IPS-11a (cell line): ENCODE data around the gene OR10A3.

ENCODE experiments used
- H3K4me3 ChIP-seq: one replicate; pipeline ENCODE4 v1.5.1; 2013; ENCODE audit warnings: low read depth, low read length, control low read depth

The OR10A3 gene

GRCh38 chr11:7941146-7941545, 362 bp downstream of the OR10A3 start:
- H3K4me3 ChIP-seq: no peak overlapping the region

GRCh38 chr11:7936615-7937014, 4.9 kb downstream of the OR10A3 start:
- no peak overlapping the region for H3K4me3 ChIP-seq

- no peak within 1 kb of the TSS for H3K4me3 ChIP-seq
Observed at GRCh38 chr11:7931168-7931567, 10.3 kb downstream of the OR10A3 start, which contains the start of gene OR10A6. TSS of gene OR10A6 (minus strand) at chr11:7931268. CDS start at chr11:7928662, 2,606 bp downstream.

GRCh38 chr11:7927635-7928034, 13.9 kb downstream of the OR10A3 start:
- no peak overlapping the region for H3K4me3 ChIP-seq

GRCh38 chr11:7924536-7924935, 17.0 kb downstream of the OR10A3 start:
- no peak overlapping the region for H3K4me3 ChIP-seq

GRCh38 chr11:7918141-7918540, 23.4 kb downstream of the OR10A3 start:
- H3K4me3 ChIP-seq: no peak overlapping the region

GRCh38 chr11:7911011-7911410, 30.5 kb downstream of the OR10A3 start:
- H3K4me3 ChIP-seq: no peak overlapping the region

- H3K4me3 ChIP-seq: no peak overlapping the region
Observed at GRCh38 chr11:7910286-7910788, 31.2 kb downstream of the OR10A3 start.

GRCh38 chr11:7909585-7910285, 31.8 kb downstream of the OR10A3 start:
- no peak overlapping the region for H3K4me3 ChIP-seq

GRCh38 chr11:7907121-7907520, 34.4 kb downstream of the OR10A3 start:
- no peak overlapping the region for H3K4me3 ChIP-seq

- no peak overlapping the region for H3K4me3 ChIP-seq
Observed at GRCh38 chr11:7906481-7906880, 35.0 kb downstream of the OR10A3 start.

- H3K4me3 ChIP-seq: peak overlapping the region; percentile 65
Observed at GRCh38 chr11:7905961-7906429, 35.5 kb downstream of the OR10A3 start.

- peak overlapping the region; percentile 65 for H3K4me3 ChIP-seq
Observed at GRCh38 chr11:7905549-7905948, 36.0 kb downstream of the OR10A3 start.

GRCh38 chr11:7904917-7905316, 36.6 kb downstream of the OR10A3 start:
- H3K4me3 ChIP-seq: peak overlapping the region; percentile 65

- H3K4me3 ChIP-seq: peak overlapping the region; percentile 65
Observed at GRCh38 chr11:7903940-7904339, 37.6 kb downstream of the OR10A3 start.

GRCh38 chr11:7901319-7901854, 40.1 kb downstream of the OR10A3 start:
- no peak overlapping the region for H3K4me3 ChIP-seq

GRCh38 chr11:7900686-7901085, 40.8 kb downstream of the OR10A3 start:
- no peak overlapping the region for H3K4me3 ChIP-seq

- no peak overlapping the region for H3K4me3 ChIP-seq
Observed at GRCh38 chr11:7899418-7899817, 42.1 kb downstream of the OR10A3 start.

- no peak overlapping the region for H3K4me3 ChIP-seq
Observed at GRCh38 chr11:7898666-7899283, 42.7 kb downstream of the OR10A3 start.

- H3K4me3 ChIP-seq: no peak overlapping the region
Observed at GRCh38 chr11:7896009-7896785, 45.3 kb downstream of the OR10A3 start.

GRCh38 chr11:7894251-7894650, 47.3 kb downstream of the OR10A3 start:
- H3K4me3 ChIP-seq: no peak overlapping the region
